ENCODE data around the gene CHN2. TPM values are rescaled to one million over a fixed set of nuclear protein-coding genes. Genes with fewer than 3 reads are reported as not detected.

The CHN2 gene
- polyA plus RNA-seq, 2 of the 4 experiments (the other 2 are of a cell fraction): 0.06 TPM; not detected in 1

DNA sequence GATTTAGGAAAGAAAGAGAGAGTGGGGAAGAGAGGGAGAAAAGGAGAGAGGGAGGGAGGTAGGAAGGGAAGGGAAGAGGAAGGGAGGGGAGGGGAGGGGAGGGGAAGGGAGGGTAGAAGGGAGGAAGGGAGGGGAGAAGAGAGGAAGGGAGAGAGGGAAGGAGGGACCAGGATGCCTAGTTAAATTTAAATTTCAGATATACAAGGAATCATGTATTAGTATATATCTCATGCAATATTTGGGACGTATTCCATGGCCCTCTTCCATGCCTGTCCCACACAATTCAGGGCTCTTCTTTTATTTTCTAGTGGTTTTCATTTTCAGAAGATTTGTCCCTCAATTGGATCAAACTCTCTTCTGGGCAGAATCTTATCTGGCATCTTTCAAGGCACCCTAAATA lies 196.7 kb downstream of the CHN2 start:
- H3K4me1 ChIP-seq: no peaks in the 10 kb centered on the region
- no peak overlapping the region for H3K4me3 ChIP-seq
- no peak for ATAC-seq
- WGBS (ENCODE audit: missing lambda C conversion rate): 30% methylated on average over 1 of the region's 1 CpG
- H3K9me3 ChIP-seq: no peaks in the 10 kb centered on the region
- POLR2A ChIA-PET: no interaction called here
- FAIRE-seq: no peak
- H3K4me2 ChIP-seq: no peak overlapping the region
- DNase-seq (ENCODE audit: low read depth in 1 of 2, low spot score in 1 of 2): no peak
- CTCF ChIA-PET: interaction anchor here (1.0 to 2.1 kb wide), 2 partner anchors 18 to 201 kb away, joined by 3 to 12 read pairs; no protein-coding TSS in a partner anchor
- no peak overlapping the region for H3K27ac ChIP-seq
- TF ChIP-seq MAFK (IDR thresholded peaks at IDR 0.05; ENCODE audit: partially characterized antibody): no peak

DNA sequence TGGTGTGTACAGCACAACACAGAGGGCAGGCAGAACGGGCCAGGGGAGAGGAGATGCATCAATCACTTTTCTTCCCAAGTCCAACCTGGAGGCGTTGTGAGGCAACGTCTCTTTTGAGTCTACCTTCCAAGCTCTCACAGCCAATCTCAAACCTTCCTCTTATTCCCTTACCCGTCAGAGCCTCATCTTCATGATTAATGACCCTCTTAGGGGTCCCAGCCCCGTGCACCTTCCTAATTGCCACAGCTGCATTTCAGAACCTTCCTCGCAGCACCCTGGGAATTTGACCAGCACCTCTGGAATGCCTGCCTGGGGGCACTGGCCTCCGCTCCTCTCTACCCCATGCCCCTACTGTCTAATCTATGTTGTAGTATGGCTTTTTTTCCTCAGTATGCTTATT lies 199.7 kb downstream of the CHN2 start:
- Histone ChIP-seq H3K27ac (no peak overlapping the region), H3K4me2 (no peak overlapping the region), H3K4me1 (no peaks in the 10 kb centered on the region), H3K4me3 (no peak overlapping the region), H3K9me3 (no peaks in the 10 kb centered on the region)
- FAIRE-seq (no peak), DNase-seq (ENCODE audit: low read depth in 1 of 2, low spot score in 1 of 2) (no peak), ATAC-seq (no peak)
- ChIA-PET CTCF (interaction anchor here (1.6 kb wide), 1 partner anchor 205 kb away, joined by 6 read pairs; no protein-coding TSS in a partner anchor), POLR2A (no interaction called here)
- TF ChIP-seq KDM1A (IDR thresholded peaks at IDR 0.05; ENCODE audit: low read depth): no peak
- 32% methylated on average over 7 of the region's 7 CpGs for WGBS (ENCODE audit: missing lambda C conversion rate)

DNA sequence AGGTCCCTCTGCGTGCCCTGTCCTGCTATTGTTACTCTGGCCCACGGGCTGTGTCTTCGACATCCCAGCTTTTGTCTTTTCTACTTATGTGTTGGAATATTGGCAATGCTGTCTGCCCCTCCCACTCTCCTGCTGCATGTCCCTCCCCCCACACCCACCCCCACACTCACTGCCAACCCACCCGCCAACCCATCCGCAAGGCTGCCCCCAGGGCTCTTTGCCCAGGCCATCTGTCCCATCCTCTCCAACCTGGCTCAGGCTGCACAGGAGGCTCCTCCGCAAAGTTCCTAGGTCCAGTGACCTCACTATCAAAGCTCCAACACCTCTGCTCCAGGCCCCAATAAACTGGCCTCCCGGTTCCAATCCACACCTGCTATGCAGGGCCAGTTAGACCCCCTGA lies 202.0 kb downstream of the CHN2 start:
- DNase-seq (ENCODE audit: low read depth in 1 of 2, low spot score in 1 of 2) (no peak), FAIRE-seq (no peak), ATAC-seq (no peak)
- no peaks in the 10 kb centered on the region for H3K4me1 ChIP-seq
- TF ChIP-seq, protein P1, sequence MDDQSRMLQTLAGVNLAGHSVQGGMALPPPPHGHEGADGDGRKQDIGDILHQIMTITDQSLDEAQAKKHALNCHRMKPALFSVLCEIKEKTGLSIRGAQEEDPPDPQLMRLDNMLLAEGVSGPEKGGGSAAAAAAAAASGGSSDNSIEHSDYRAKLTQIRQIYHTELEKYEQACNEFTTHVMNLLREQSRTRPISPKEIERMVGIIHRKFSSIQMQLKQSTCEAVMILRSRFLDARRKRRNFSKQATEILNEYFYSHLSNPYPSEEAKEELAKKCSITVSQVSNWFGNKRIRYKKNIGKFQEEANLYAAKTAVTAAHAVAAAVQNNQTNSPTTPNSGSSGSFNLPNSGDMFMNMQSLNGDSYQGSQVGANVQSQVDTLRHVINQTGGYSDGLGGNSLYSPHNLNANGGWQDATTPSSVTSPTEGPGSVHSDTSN (IDR thresholded peaks at IDR 0.05): no peak
- TF ChIP-seq FOSL2 (IDR thresholded peaks at IDR 0.05): no peak
- no peak for TF ChIP-seq FOSL2 (CRISPR knock-in tag; IDR thresholded peaks at IDR 0.05)
- TF ChIP-seq ZC3H11A (IDR thresholded peaks at IDR 0.05): no peak
- TF ChIP-seq ZSCAN20 (CRISPR knock-in tag; IDR thresholded peaks at IDR 0.05): no peak
- TF ChIP-seq, protein P2, sequence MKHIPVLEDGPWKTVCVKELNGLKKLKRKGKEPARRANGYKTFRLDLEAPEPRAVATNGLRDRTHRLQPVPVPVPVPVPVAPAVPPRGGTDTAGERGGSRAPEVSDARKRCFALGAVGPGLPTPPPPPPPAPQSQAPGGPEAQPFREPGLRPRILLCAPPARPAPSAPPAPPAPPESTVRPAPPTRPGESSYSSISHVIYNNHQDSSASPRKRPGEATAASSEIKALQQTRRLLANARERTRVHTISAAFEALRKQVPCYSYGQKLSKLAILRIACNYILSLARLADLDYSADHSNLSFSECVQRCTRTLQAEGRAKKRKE (CRISPR knock-in tag; IDR thresholded peaks at IDR 0.05; ENCODE audit: low read depth): no peak
- TF ChIP-seq NR3C1 (IDR thresholded peaks at IDR 0.05): no peak
- no peak for TF ChIP-seq HDAC2 (IDR thresholded peaks at IDR 0.05)
- no peak for TF ChIP-seq HOXB13 (CRISPR knock-in tag; IDR thresholded peaks at IDR 0.05; ENCODE audit: low read depth)
- TF ChIP-seq SMC3 (IDR thresholded peaks at IDR 0.05): no peak
- TF ChIP-seq ZNF302 (CRISPR knock-in tag; IDR thresholded peaks at IDR 0.05): no peak
- TF ChIP-seq TP53 (CRISPR knock-in tag; IDR thresholded peaks at IDR 0.05): no peak
- TF ChIP-seq, protein P3, sequence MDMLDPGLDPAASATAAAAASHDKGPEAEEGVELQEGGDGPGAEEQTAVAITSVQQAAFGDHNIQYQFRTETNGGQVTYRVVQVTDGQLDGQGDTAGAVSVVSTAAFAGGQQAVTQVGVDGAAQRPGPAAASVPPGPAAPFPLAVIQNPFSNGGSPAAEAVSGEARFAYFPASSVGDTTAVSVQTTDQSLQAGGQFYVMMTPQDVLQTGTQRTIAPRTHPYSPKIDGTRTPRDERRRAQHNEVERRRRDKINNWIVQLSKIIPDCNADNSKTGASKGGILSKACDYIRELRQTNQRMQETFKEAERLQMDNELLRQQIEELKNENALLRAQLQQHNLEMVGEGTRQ (IDR thresholded peaks at IDR 0.05): no peak
- TF ChIP-seq RAD21 (conservative IDR thresholded peaks at IDR 0.05 in 1 of 2, IDR thresholded peaks at IDR 0.05 in 1 of 2): no peak
- TF ChIP-seq CBX8 (IDR thresholded peaks at IDR 0.05): no peak
- TF ChIP-seq, protein P4, sequence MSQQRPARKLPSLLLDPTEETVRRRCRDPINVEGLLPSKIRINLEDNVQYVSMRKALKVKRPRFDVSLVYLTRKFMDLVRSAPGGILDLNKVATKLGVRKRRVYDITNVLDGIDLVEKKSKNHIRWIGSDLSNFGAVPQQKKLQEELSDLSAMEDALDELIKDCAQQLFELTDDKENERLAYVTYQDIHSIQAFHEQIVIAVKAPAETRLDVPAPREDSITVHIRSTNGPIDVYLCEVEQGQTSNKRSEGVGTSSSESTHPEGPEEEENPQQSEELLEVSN (IDR thresholded peaks at IDR 0.05; ENCODE audit: borderline replicate concordance, low read depth): no peak
- TF ChIP-seq EHF (CRISPR knock-in tag; IDR thresholded peaks at IDR 0.05): no peak
- 64% methylated on average over 6 of the region's 7 CpGs for WGBS (ENCODE audit: missing lambda C conversion rate)
- POLR2A ChIA-PET: interaction anchor here (0.7 kb wide), 1 partner anchor 37 kb away, joined by 12 read pairs; no protein-coding TSS in a partner anchor
- CTCF ChIA-PET: interaction anchor here (0.8 to 2.7 kb wide), 3 partner anchors 13 to 475 kb away, joined by 3 to 12 read pairs (median 9); no protein-coding TSS in a partner anchor
- no peak overlapping the region for H3K27ac ChIP-seq
- no peaks in the 10 kb centered on the region for H3K9me3 ChIP-seq
- H3K4me3 ChIP-seq: no peak overlapping the region
- no peak overlapping the region for H3K4me2 ChIP-seq

Measured in A549 (cell line).